Osteocyte (in vitro differentiated cells): ENCODE results near the gene NRG2. TPM values are rescaled to one million over a fixed set of nuclear protein-coding genes. Genes with fewer than 3 reads are reported as not detected.

Experiments
- DNase-seq: peaks from one replicate; pipeline ENCODE4 v3.0.0; 2021; ENCODE audit warnings: mixed read lengths; ENCODE audit not compliant: unreplicated experiment; ENCODE audit errors: extremely low spot score
- H3K27ac Mint-ChIP-seq: one replicate; pipeline ENCODE4 v1.8.0; 2021; ENCODE audit warnings: mild to moderate bottlenecking, mixed read lengths; ENCODE audit not compliant: unreplicated experiment
- H3K27me3 Mint-ChIP-seq: one replicate; pipeline ENCODE4 v1.8.0; 2021; ENCODE audit warnings: mixed read lengths; ENCODE audit not compliant: unreplicated experiment
- H3K36me3 Mint-ChIP-seq: one replicate; pipeline ENCODE4 v1.8.0; 2021; ENCODE audit warnings: mixed read lengths; ENCODE audit not compliant: unreplicated experiment
- H3K4me1 Mint-ChIP-seq: one replicate; pipeline ENCODE4 v1.8.0; 2021; ENCODE audit warnings: mixed read lengths; ENCODE audit not compliant: unreplicated experiment
- H3K4me3 Mint-ChIP-seq: one replicate; pipeline ENCODE4 v1.8.0; 2021; ENCODE audit warnings: mild to moderate bottlenecking, moderate library complexity, mixed read lengths; ENCODE audit not compliant: unreplicated experiment
- H3K9me3 Mint-ChIP-seq: one replicate; pipeline ENCODE4 v1.8.0; 2021; ENCODE audit warnings: mixed read lengths; ENCODE audit not compliant: unreplicated experiment
- total RNA-seq: library from RNA; stranded (reverse); gene quantifications from 2 replicates; pipeline ENCODE4 v1.2.1, GENCODE V29; 2021
- TF ChIP-seq, protein P1 (sequence below): fragments of 200-600 bp; sonication (generic); IDR thresholded peaks from 2 replicates; pipeline ENCODE4 v1.5.0; 2021; ENCODE audit warnings: antibody characterized with exemption, mild to moderate bottlenecking, moderate library complexity

The NRG2 gene
- total RNA-seq, 1 donor from 2014 or later, result 0.86 TPM

DNA sequence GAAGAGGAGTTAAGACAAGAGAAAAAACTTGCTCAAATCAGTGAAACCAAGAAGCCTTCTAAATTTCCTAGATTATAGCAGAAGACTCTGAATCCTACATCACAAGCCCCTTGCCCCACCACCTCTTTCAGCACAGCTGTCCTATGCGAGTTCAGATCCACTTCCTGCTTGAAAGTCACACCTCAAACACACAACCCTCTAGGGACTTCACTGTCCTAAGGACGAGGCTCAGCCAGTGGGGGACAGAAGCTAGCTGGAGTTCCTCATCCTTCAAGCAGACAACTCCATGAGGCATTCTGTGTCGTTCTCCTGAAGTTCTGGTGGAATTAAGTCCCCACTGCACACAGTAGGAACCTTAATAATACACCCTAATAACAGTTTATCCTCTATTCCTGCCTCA, 44.3 kb downstream of the NRG2 start:
- no peak overlapping the region for H3K27ac Mint-ChIP-seq
- no peaks in the 10 kb centered on the region for H3K9me3 Mint-ChIP-seq
- peaks cover 68% of the 10 kb centered on the region for H3K27me3 Mint-ChIP-seq
- H3K4me3 Mint-ChIP-seq, result no peak overlapping the region
- no peak for DNase-seq
- TF ChIP-seq, protein P1, sequence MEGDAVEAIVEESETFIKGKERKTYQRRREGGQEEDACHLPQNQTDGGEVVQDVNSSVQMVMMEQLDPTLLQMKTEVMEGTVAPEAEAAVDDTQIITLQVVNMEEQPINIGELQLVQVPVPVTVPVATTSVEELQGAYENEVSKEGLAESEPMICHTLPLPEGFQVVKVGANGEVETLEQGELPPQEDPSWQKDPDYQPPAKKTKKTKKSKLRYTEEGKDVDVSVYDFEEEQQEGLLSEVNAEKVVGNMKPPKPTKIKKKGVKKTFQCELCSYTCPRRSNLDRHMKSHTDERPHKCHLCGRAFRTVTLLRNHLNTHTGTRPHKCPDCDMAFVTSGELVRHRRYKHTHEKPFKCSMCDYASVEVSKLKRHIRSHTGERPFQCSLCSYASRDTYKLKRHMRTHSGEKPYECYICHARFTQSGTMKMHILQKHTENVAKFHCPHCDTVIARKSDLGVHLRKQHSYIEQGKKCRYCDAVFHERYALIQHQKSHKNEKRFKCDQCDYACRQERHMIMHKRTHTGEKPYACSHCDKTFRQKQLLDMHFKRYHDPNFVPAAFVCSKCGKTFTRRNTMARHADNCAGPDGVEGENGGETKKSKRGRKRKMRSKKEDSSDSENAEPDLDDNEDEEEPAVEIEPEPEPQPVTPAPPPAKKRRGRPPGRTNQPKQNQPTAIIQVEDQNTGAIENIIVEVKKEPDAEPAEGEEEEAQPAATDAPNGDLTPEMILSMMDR, result no peak
- H3K36me3 Mint-ChIP-seq, result no peaks in the 10 kb centered on the region
- no peaks in the 10 kb centered on the region for H3K4me1 Mint-ChIP-seq

DNA sequence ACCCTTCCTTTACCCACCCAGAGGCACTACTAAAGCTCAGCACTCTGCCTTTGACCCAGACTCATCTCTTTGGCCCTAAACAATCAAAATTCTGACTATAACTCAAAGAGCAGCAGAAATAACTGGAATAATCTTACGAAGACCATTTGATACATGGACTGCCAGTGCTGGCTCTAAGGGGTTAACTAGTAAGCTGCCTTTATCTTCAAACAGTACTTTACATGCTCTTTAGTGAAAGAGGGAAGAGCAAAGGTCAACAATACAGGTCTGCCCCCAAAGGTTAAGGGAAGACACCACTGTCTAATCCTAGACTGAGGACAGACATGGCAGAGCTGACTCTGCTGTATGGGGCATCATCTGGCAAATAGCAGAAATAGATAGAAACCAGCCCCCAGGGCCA, 45.8 kb downstream of the NRG2 start:
- no peak overlapping the region for H3K4me3 Mint-ChIP-seq
- no peak overlapping the region for H3K27ac Mint-ChIP-seq
- H3K4me1 Mint-ChIP-seq, result no peaks in the 10 kb centered on the region
- H3K36me3 Mint-ChIP-seq, result no peaks in the 10 kb centered on the region
- no peak for DNase-seq
- TF ChIP-seq, protein P1, result no peak
- no peaks in the 10 kb centered on the region for H3K9me3 Mint-ChIP-seq
- peaks cover 64% of the 10 kb centered on the region for H3K27me3 Mint-ChIP-seq

DNA sequence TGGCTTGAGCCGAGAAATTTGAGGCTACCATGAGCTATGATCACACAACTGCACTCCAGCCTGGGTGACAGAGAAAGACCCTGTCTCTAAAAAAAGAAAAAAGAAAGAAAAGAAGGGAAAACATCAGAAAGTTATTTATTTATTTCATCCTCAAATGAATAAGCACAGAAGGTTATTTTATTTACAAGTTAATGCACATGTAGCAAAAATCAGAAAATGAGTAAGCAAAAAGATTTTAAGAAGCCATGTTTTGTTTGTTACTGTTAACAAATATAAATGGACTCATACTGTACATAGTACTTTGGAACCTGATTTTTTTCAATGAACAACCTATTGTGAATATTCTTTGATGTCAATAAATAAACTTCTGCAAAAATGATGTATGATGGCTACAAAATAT, 47.2 kb downstream of the NRG2 start:
- H3K4me1 Mint-ChIP-seq, result no peaks in the 10 kb centered on the region
- no peak for DNase-seq
- H3K9me3 Mint-ChIP-seq, result no peaks in the 10 kb centered on the region
- TF ChIP-seq, protein P1, result no peak
- H3K27me3 Mint-ChIP-seq, result peaks cover 67% of the 10 kb centered on the region
- H3K36me3 Mint-ChIP-seq, result no peaks in the 10 kb centered on the region
- no peak overlapping the region for H3K4me3 Mint-ChIP-seq
- H3K27ac Mint-ChIP-seq, result no peak overlapping the region

DNA sequence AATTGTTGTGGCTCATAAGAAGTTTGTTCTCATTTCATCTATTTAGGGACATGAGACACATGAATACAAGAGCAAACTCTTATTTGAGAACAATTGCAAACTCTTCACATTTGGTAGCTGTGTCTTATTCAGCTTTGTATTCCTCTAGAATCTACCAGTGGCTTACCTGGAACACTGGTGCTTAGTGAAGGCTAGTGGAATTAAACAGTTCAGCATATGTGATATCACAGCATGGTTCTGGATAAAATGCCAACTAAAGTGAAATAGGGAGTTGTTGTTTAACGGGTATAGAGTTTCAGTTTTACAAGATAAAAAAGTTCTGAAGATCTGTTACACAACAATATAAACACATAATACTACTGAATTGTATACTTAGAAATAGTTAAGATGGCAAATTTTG, 48.9 kb downstream of the NRG2 start:
- Mint-ChIP-seq H3K9me3 (no peaks in the 10 kb centered on the region), H3K4me3 (no peak overlapping the region), H3K27ac (no peak overlapping the region), H3K4me1 (no peaks in the 10 kb centered on the region), H3K36me3 (no peaks in the 10 kb centered on the region), H3K27me3 (peaks cover 53% of the 10 kb centered on the region)
- DNase-seq, result no peak
- TF ChIP-seq, protein P1, result no peak

DNA sequence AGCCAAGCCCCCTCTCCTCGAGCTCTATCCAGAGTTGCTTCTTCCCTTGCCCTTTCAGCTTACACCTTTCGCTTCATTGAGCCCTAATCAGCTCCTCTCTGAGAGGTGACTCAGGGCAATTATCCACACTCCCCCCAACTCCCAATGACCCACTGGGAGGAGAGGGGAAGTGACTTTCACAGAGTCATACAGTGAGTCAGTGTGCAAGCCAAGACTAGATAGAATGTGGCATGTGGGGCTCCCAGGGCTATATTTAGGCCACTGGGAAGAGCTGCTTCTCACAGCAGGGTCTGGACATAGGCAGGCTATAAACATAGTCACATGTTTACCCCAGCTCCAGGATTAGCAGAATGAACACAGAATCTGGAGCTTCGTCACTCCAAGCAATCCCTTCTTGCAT, 57.4 kb downstream of the NRG2 start:
- Mint-ChIP-seq H3K9me3 (no peaks in the 10 kb centered on the region), H3K27ac (no peak overlapping the region), H3K4me1 (peaks cover 15% of the 10 kb centered on the region), H3K4me3 (no peak overlapping the region), H3K36me3 (no peaks in the 10 kb centered on the region), H3K27me3 (peaks cover 4% of the 10 kb centered on the region)
- TF ChIP-seq, protein P1, result no peak
- no peak for DNase-seq
